GM12865 (cell line): ENCODE results near the gene RUFY3.
A peak's percentile ranks its signal among the peaks of the same experiment; 100 is the strongest.

Experiments
- DNase-seq: peaks from one replicate; pipeline ENCODE4 v3.0.0; 2010; ENCODE audit warnings: low read depth
- H3K4me3 ChIP-seq: 2 replicates; pipeline ENCODE4 v1.5.1; 2011; ENCODE audit warnings: mild to moderate bottlenecking, low read depth, low read length, control low read depth
- TF ChIP-seq, protein P1 (sequence below): IDR thresholded peaks from 2 replicates; pipeline ENCODE4 v1.5.1; 2011; ENCODE audit warnings: low read length, control low read depth, low read depth, inconsistent platforms; ENCODE audit not compliant: insufficient read depth; ENCODE audit errors: missing control alignments

The RUFY3 gene

DNA sequence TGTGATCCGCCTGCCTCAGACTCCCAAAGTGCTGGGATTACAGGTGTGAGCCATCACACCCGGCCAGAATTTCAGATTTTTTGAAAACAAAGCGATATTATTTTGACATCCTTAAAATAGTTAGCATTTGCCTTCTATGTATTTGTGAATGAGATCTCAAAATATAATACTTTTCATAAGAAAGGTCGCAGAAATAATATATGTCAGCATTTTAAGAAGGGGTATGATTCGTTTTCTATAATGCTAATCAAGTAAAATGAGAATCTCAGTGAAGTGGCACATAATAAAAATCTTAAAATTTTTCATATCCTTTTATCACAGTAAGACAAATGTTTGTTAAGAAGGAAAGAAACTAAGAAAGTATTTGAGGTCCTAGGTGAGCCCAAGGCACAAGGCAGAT lies 65.7 kb downstream of the RUFY3 start:
- H3K4me3 ChIP-seq: no peak overlapping the region
- DNase-seq: no peak
- TF ChIP-seq, protein P1, sequence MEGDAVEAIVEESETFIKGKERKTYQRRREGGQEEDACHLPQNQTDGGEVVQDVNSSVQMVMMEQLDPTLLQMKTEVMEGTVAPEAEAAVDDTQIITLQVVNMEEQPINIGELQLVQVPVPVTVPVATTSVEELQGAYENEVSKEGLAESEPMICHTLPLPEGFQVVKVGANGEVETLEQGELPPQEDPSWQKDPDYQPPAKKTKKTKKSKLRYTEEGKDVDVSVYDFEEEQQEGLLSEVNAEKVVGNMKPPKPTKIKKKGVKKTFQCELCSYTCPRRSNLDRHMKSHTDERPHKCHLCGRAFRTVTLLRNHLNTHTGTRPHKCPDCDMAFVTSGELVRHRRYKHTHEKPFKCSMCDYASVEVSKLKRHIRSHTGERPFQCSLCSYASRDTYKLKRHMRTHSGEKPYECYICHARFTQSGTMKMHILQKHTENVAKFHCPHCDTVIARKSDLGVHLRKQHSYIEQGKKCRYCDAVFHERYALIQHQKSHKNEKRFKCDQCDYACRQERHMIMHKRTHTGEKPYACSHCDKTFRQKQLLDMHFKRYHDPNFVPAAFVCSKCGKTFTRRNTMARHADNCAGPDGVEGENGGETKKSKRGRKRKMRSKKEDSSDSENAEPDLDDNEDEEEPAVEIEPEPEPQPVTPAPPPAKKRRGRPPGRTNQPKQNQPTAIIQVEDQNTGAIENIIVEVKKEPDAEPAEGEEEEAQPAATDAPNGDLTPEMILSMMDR: no peak

DNA sequence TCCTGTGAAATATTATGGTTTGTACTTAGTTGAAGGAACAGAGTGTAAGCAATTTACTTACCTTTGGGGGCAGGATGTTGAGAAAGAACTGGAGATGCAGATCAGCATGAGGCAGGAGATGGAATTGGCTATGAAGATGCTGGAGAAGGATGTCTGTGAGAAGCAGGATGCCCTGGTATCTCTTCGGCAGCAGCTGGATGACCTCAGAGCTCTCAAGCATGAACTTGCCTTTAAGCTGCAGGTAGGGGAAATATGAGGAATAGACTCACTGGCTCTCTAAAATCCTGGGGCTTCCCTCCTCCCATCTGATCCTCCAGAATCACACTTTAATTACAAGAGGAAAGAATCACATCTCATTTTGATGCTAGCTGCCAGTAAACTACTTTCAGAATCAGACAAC lies 67.0 kb downstream of the RUFY3 start:
- TF ChIP-seq, protein P1: no peak
- no peak overlapping the region for H3K4me3 ChIP-seq
- no peak for DNase-seq

DNA sequence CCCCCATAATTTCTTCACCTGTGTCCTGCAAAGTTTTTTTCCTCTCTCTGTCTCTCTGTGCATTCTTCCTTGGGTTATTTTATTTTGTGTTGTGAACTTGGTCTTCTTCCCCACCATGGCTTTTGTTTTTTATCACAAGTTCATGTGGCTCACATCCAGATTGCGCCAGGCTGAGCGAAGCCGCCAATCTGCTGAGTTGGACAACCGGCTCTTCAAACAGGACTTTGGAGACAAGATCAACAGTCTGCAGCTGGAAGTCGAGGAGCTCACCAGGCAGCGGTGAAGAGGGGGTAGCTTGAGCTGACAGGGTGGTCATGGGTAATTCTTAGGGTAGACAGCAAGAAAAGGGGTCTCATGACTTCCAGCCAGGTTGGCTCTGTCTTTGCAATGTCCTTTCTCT lies 71.9 kb downstream of the RUFY3 start:
- no peak for DNase-seq
- no peak overlapping the region for H3K4me3 ChIP-seq
- TF ChIP-seq, protein P1: no peak

DNA sequence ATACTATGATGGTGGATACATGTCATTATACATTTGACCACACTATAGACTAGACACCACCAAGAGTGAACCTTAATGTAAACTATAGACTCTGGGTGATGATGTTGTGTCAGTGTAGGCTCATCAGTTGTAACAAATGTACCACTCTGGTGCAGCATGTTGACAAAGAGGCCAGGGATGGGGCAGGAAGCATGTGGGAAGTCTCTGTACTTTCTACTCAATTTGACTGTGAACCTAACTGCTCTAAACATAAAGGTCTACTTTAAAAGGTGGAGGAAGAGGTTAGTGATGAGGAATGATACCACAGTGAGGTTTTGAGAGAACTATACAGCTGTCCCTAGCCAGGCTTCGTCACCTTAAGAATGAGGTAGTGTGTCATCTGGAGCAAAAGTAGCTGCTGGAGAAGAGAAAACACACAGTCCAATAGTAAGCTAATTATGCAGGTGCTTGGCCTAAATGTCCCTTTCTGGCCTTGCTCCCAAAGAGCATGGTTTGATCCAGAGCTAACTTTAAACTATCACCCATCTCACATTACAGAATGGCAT lies 79.6 kb downstream of the RUFY3 start:
- peak; percentile 32 for DNase-seq
- no peak overlapping the region for H3K4me3 ChIP-seq
- TF ChIP-seq, protein P1: no peak

DNA sequence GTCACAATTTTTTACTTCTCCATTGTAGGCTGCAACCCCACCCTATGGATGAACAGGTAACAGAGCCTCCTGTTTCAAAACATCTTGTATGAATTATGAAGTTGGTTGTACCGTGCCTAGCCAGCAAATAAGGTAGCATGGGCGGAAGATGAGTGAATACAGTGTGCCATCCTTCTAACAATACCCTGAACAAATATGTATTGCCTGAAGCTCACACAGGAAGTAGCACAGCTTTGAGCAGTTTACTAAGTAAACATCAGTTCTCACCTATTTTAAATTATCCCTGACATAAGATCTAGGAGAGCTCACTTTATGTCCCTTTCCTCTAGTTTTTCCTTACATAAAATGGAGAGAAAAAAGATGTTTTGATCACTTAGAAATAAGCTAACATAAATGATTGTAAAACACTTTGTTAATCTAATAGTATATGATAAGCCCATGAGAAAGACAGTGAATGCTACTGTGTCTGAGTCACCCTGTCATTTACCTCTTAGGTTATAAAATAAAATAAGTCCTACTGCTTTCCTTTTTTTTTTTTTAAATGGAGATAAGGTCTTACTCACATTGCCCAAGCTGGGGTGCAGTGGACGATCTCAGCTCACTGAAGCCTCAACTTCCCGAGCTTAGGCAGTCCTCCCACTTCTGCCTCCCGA lies 81.3 kb downstream of the RUFY3 start:
- TF ChIP-seq, protein P1: no peak
- DNase-seq: no peak
- H3K4me3 ChIP-seq: no peak overlapping the region

DNA sequence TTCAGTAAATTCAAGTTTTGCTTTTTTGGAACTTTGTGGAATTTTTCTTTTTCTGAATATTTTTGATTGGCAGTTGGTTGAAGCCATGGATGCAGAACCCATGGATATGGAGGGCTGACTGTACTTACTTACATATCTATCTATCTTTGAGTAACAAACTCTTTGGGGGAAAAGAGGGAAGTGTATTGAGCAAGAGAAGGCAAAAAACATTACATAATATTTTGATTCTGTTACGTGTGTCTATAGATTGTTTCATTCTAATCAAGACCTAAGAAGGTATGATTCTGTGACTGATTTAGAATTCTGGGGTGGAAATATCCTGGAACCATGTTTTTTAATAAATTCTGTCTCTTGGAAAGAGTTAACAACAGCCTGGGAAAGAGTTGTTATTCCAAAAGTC lies 86.4 kb downstream of the RUFY3 start:
- TF ChIP-seq, protein P1: no peak
- no peak overlapping the region for H3K4me3 ChIP-seq
- no peak for DNase-seq

DNA sequence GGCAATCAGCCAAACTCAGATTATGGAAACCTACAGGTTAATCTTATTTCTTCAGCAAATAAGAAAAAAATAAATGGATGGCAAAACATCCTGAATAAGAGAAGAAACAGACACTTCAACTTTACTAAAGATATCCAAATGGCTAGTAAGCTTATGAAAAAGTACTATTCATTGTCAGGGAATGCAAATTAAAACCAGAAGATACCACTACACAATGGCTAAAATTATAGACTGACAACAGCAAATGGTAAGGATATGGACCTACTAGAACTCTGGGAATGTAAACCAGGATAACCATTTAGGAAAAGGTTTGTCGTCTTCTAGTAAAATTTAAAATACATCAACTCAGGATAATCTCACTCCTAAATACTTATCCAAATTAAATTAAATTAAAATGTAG lies 93.6 kb downstream of the RUFY3 start:
- TF ChIP-seq, protein P1: no peak
- DNase-seq: no peak
- no peak overlapping the region for H3K4me3 ChIP-seq
